Measurements from ENCODE around the gene ERRFI1.
"Not testable (repeated sequence)": the region's sequence is repeated elsewhere in the genome, so short reads cannot be mapped to it uniquely, and the experiment has no call there.

ERRFI1 gene

GRCh38 chr1:8061673-8062386, 35.7 kb upstream of the ERRFI1 start:
- DNase-seq (ENCODE audit: low read depth, low spot score) = no peak
- TF ChIP-seq EZH2 (IDR thresholded peaks at IDR 0.05) (no peak), FOXP2 (optimal IDR thresholded peaks at IDR 0.05; ENCODE audit: control extremely low read depth, extremely low read length, insufficient read depth) (no peak), POLR2AphosphoS5 (IDR thresholded peaks at IDR 0.05; ENCODE audit: borderline replicate concordance, low read depth, low read length) (no peak)
- no peak overlapping the region for H3K27ac ChIP-seq
- H3K9me3 ChIP-seq (ENCODE audit: low read depth, low read length) = no peaks in the 10 kb centered on the region
- H3K36me3 ChIP-seq (ENCODE audit: insufficient read depth, low read length) = no peaks in the 10 kb centered on the region
- H3K9ac ChIP-seq (ENCODE audit: insufficient read length) = no peak overlapping the region
- no peak overlapping the region for H3K4me3 ChIP-seq

DNA sequence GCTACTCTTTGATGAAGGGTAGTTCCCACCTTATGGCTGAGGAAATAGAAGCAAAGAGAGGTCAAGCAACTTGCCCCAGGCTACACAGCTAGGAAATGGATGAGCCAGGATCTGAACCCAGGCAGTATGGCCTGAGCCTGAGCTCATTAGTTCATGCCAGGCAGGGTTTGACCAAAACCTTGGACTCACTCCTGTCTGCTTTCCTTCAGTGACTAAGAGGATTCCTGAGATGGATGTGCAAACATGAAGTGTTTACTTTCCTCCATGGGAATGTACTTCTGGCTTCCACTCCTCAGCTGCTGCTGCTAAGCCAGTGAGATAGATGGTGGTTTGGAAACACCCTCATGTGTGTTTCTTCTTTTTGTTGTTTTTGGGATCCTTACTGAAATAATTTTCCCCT, 35.1 kb upstream of the ERRFI1 start:
- DNase-seq (ENCODE audit: low read depth, low spot score) = no peak
- Histone ChIP-seq H3K9me3 (ENCODE audit: low read depth, low read length) (no peaks in the 10 kb centered on the region), H3K4me3 (no peak overlapping the region), H3K9ac (ENCODE audit: insufficient read length) (no peak overlapping the region), H3K36me3 (ENCODE audit: insufficient read depth, low read length) (no peaks in the 10 kb centered on the region), H3K27ac (no peak overlapping the region)
- TF ChIP-seq EZH2 (IDR thresholded peaks at IDR 0.05) = no peak
- no peak for TF ChIP-seq POLR2AphosphoS5 (IDR thresholded peaks at IDR 0.05; ENCODE audit: borderline replicate concordance, low read depth, low read length)
- TF ChIP-seq FOXP2 (optimal IDR thresholded peaks at IDR 0.05; ENCODE audit: control extremely low read depth, extremely low read length, insufficient read depth) = no peak

GRCh38 chr1:8059161-8059622, 33.1 kb upstream of the ERRFI1 start:
- no peak for DNase-seq (ENCODE audit: low read depth, low spot score)
- H3K36me3 ChIP-seq (ENCODE audit: insufficient read depth, low read length) = no peaks in the 10 kb centered on the region
- no peak for TF ChIP-seq FOXP2 (optimal IDR thresholded peaks at IDR 0.05; ENCODE audit: control extremely low read depth, extremely low read length, insufficient read depth)
- no peak for TF ChIP-seq POLR2AphosphoS5 (IDR thresholded peaks at IDR 0.05; ENCODE audit: borderline replicate concordance, low read depth, low read length)
- TF ChIP-seq EZH2 (IDR thresholded peaks at IDR 0.05) = no peak
- H3K9ac ChIP-seq (ENCODE audit: insufficient read length) = no peak overlapping the region
- H3K4me3 ChIP-seq = no peak overlapping the region
- no peak overlapping the region for H3K27ac ChIP-seq
- no peaks in the 10 kb centered on the region for H3K9me3 ChIP-seq (ENCODE audit: low read depth, low read length)

DNA sequence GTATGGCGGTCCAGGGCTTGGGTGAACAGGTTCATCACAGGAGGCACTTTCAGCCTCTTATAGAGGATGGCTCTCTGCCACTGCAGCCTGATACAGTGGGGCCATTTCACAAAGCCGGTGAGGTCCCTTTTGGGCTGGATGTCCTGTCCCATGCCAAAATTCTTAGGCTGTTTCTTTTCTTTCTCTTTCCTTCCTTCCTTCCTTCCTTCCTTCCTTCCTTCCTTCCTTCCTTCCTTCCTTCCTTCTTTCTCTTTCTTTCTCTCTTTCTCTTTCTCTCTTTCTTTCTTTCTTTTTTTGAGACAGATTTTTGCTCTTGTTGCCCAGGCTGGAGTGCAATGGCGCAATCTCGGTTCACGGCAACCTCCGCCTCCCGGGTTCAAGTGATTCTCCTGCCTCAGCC, 31.7 kb upstream of the ERRFI1 start:
- not testable (repeated sequence) for H3K9ac ChIP-seq (ENCODE audit: insufficient read length); H3K36me3 ChIP-seq (ENCODE audit: insufficient read depth, low read length); H3K27ac ChIP-seq; H3K9me3 ChIP-seq (ENCODE audit: low read depth, low read length); DNase-seq (ENCODE audit: low read depth, low spot score); H3K4me3 ChIP-seq

GRCh38 chr1:8055973-8056372, 29.9 kb upstream of the ERRFI1 start:
- Histone ChIP-seq H3K27ac (no peak overlapping the region), H3K9me3 (ENCODE audit: low read depth, low read length) (no peaks in the 10 kb centered on the region), H3K36me3 (ENCODE audit: insufficient read depth, low read length) (no peaks in the 10 kb centered on the region), H3K9ac (ENCODE audit: insufficient read length) (no peak overlapping the region), H3K4me3 (no peak overlapping the region)
- TF ChIP-seq FOXP2 (optimal IDR thresholded peaks at IDR 0.05; ENCODE audit: control extremely low read depth, extremely low read length, insufficient read depth) (no peak), EZH2 (IDR thresholded peaks at IDR 0.05) (no peak), POLR2AphosphoS5 (IDR thresholded peaks at IDR 0.05; ENCODE audit: borderline replicate concordance, low read depth, low read length) (no peak)
- DNase-seq (ENCODE audit: low read depth, low spot score) = no peak

- Histone ChIP-seq H3K36me3 (ENCODE audit: insufficient read depth, low read length) (no peaks in the 10 kb centered on the region), H3K9ac (ENCODE audit: insufficient read length) (no peak overlapping the region), H3K4me3 (no peak overlapping the region), H3K27ac (no peak overlapping the region), H3K9me3 (ENCODE audit: low read depth, low read length) (no peaks in the 10 kb centered on the region)
- TF ChIP-seq POLR2AphosphoS5 (IDR thresholded peaks at IDR 0.05; ENCODE audit: borderline replicate concordance, low read depth, low read length) (no peak), FOXP2 (optimal IDR thresholded peaks at IDR 0.05; ENCODE audit: control extremely low read depth, extremely low read length, insufficient read depth) (no peak), EZH2 (IDR thresholded peaks at IDR 0.05) (no peak)
- no peak for DNase-seq (ENCODE audit: low read depth, low spot score)
These were observed 27.9 kb upstream of the ERRFI1 start for GRCh38 chr1:8053878-8054567.

DNA sequence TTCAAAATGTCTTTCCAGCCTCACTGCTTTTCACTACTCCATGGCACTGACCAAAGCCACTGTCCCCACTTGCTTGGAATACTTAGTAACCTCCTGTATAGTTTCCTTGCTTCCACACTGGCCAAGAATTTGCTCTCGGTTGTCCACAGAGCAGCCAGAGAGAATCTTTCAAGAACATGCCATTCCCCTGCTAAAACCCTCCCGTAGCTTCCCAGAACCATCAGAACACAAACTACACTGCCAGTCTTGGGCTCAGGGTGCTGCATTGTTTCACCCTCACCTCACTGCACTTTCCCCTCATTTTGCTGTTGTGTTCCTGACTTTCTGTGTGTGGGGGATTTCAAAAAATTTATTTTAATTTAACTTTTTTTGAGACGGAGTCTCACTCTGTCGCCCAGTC, 25.5 kb upstream of the ERRFI1 start:
- no peaks in the 10 kb centered on the region for H3K9me3 ChIP-seq (ENCODE audit: low read depth, low read length)
- no peaks in the 10 kb centered on the region for H3K36me3 ChIP-seq (ENCODE audit: insufficient read depth, low read length)
- TF ChIP-seq EZH2 (IDR thresholded peaks at IDR 0.05) (no peak), FOXP2 (optimal IDR thresholded peaks at IDR 0.05; ENCODE audit: control extremely low read depth, extremely low read length, insufficient read depth) (no peak), POLR2AphosphoS5 (IDR thresholded peaks at IDR 0.05; ENCODE audit: borderline replicate concordance, low read depth, low read length) (no peak)
- no peak overlapping the region for H3K9ac ChIP-seq (ENCODE audit: insufficient read length)
- H3K4me3 ChIP-seq = no peak overlapping the region
- no peak for DNase-seq (ENCODE audit: low read depth, low spot score)
- no peak overlapping the region for H3K27ac ChIP-seq

GRCh38 chr1:8049229-8049628, 23.1 kb upstream of the ERRFI1 start:
- not testable (repeated sequence) for DNase-seq (ENCODE audit: low read depth, low spot score); H3K36me3 ChIP-seq (ENCODE audit: insufficient read depth, low read length); H3K27ac ChIP-seq; H3K4me3 ChIP-seq; H3K9ac ChIP-seq (ENCODE audit: insufficient read length); H3K9me3 ChIP-seq (ENCODE audit: low read depth, low read length)
